Prostate gland (tissue), 2 donors: ENCODE data around the gene G3BP1. TPM values are rescaled to one million over a fixed set of nuclear protein-coding genes. Genes with fewer than 3 reads are reported as not detected.
"Not testable (repeated sequence)": the region's sequence is repeated elsewhere in the genome, so short reads cannot be mapped to it uniquely, and the experiment has no call there.

Experiments
- DNase-seq: peaks from one replicate; pipeline ENCODE4 v3.0.0-alpha.2; 2019; ENCODE audit warnings: low spot score
- H3K27ac ChIP-seq, 2 donors: fragments of 200-600 bp; sonication (generic); 2 replicates each; pipeline ENCODE4 v1.5.1; 2017 to 2019
- H3K27me3 ChIP-seq: fragments of 200-600 bp; sonication (generic); replicated peaks from 2 replicates; pipeline ENCODE4 v1.5.1; 2019; ENCODE audit not compliant: insufficient read depth
- H3K36me3 ChIP-seq, 2 donors: fragments of 200-600 bp; sonication (generic); 1 replicate in 1 of 2; 2 replicates in 1 of 2; pipeline versions ENCODE4 v1.5.1 to v1.8.1; 2017 to 2019
- H3K4me1 ChIP-seq: fragments of 200-600 bp; sonication (generic); replicated peaks from 2 replicates; pipeline ENCODE4 v1.5.1; 2019
- H3K4me3 ChIP-seq, 2 donors: fragments of 200-600 bp; sonication (generic); 2 replicates each; pipeline ENCODE4 v1.5.1; 2017 to 2019
- H3K9me3 ChIP-seq: fragments of 200-600 bp; sonication (generic); 2 replicates; pipeline ENCODE4 v1.5.1; 2017
- CTCF ChIP-seq, 4 experiments: fragments of 200-600 bp in 2 of 4; fragments of 450-650 bp in 2 of 4; sonication (generic) in 2 of 4; IDR thresholded peaks; 1 replicate in 3 of 4; 2 replicates in 1 of 4; pipeline ENCODE4 v1.5.1; 2016 to 2019; ENCODE audit warnings: antibody characterized with exemption in 4 of 4, mild to moderate bottlenecking in 2 of 4, moderate library complexity in 2 of 4
- POLR2A ChIP-seq: fragments of 450-650 bp; IDR thresholded peaks from one replicate; pipeline ENCODE4 v1.6.1; 2016; ENCODE audit warnings: antibody characterized with exemption, mild to moderate bottlenecking
- POLR2AphosphoS5 ChIP-seq: sonication (generic); formaldehyde crosslinking; IDR thresholded peaks from one replicate; pipeline ENCODE4 v1.6.1; 2017; ENCODE audit warnings: antibody characterized with exemption
- WGBS: methylation state at CpG from one replicate; pipeline ENCODE4 v1.1.5; 2018; 5-methylcytosine and 5-hydroxymethylcytosine counted together
- intact Hi-C: fragments of 100-400 bp; cut with DNase I; formaldehyde crosslinking; loops from one replicate; pipeline ENCODE4 v1.14.2; 2022
- total RNA-seq, 2 donors: library from RNA; depleted of rRNA; stranded (reverse); fragments of >200 nt; gene quantifications; one replicate each; pipeline ENCODE4 v1.1.0, GENCODE V29; 2016

G3BP1 gene
- total RNA-seq, 2 donors from 2014 or later, result 98.4 to 119 TPM

- Histone ChIP-seq H3K27ac (no peak overlapping the region), H3K9me3 (no peaks in the 10 kb centered on the region), H3K4me3 (no peak overlapping the region), H3K36me3 (no peaks in the 10 kb centered on the region), H3K4me1 (peaks cover 7% of the 10 kb centered on the region), H3K27me3 (no peaks in the 10 kb centered on the region)
- DNase-seq, result no peak
- TF ChIP-seq POLR2AphosphoS5 (no peak), POLR2A (no peak), CTCF (IDR thresholded peaks at IDR 0.05) (no peak)
- 40% methylated on average over 3 of the region's 3 CpGs for WGBS
- intact Hi-C loops, result no loop called here
These were observed 3.4 kb downstream of the G3BP1 start for GRCh38 chr5:151775025-151775606.

- Histone ChIP-seq H3K27me3 (no peaks in the 10 kb centered on the region), H3K9me3 (no peaks in the 10 kb centered on the region), H3K4me1 (peaks cover 3% of the 10 kb centered on the region), H3K36me3 (no peaks in the 10 kb centered on the region), H3K4me3 (no peak overlapping the region), H3K27ac (no peak overlapping the region)
- DNase-seq, result no peak
- intact Hi-C loops, result no loop called here
- TF ChIP-seq POLR2A, result no peak
- TF ChIP-seq CTCF (IDR thresholded peaks at IDR 0.05), result no peak
- TF ChIP-seq POLR2AphosphoS5, result no peak
- 63% methylated on average over 3 of the region's 3 CpGs for WGBS
These were observed 7.9 kb downstream of the G3BP1 start for GRCh38 chr5:151779531-151780125.

DNA sequence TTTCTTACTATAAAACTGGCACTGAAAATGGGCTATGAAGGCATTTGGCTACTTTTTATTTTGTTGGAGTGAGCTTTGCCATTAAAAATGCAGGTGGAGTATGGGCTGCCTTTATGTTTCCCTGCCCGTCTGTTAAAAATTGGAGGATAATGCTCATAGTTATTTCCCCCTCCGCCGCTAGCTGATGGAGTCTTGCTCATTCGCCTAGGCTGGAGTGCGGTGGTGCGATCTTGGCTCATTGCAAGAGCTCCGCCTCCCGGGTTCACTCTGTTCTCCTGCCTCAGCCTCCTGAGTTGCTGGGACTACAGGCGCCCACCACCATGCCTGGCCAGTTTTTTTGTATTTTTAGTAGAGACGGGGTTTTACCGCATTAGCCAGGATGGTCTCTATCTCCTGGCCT, 8.6 kb downstream of the G3BP1 start:
- intact Hi-C loops, result no loop called here
- no peak for TF ChIP-seq CTCF (IDR thresholded peaks at IDR 0.05)
- no peak for TF ChIP-seq POLR2A
- no peak for TF ChIP-seq POLR2AphosphoS5
- Histone ChIP-seq H3K36me3 (no peaks in the 10 kb centered on the region), H3K27ac (no peak overlapping the region), H3K27me3 (no peaks in the 10 kb centered on the region), H3K4me3 (no peak overlapping the region), H3K9me3 (no peaks in the 10 kb centered on the region), H3K4me1 (peaks cover 2% of the 10 kb centered on the region)
- WGBS, result 92% methylated on average over 11 of the region's 11 CpGs
- DNase-seq, result no peak

DNA sequence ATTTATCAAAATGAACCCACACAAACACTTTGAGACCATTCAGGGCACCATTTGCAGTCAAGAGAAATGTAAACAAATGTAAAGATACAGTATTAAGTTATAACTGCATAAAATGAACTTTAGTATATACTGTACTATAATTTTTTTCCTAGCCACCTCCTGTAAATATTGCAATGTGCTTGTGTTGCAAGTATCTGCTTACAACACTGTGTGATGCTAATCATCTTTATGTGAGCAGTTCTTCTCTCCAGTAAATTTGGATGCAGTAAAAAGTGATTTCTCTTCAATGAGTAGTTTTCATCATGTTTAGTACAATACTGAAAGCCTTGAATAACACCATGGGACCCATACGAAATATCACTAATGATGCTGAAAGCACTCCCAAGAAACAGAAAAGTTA, 9.4 kb downstream of the G3BP1 start:
- Histone ChIP-seq H3K27ac (no peak overlapping the region), H3K36me3 (no peaks in the 10 kb centered on the region), H3K4me3 (no peak overlapping the region), H3K4me1 (no peaks in the 10 kb centered on the region), H3K9me3 (no peaks in the 10 kb centered on the region), H3K27me3 (no peaks in the 10 kb centered on the region)
- DNase-seq, result no peak
- intact Hi-C loops, result no loop called here
- TF ChIP-seq CTCF (IDR thresholded peaks at IDR 0.05) (no peak), POLR2AphosphoS5 (no peak), POLR2A (no peak)
- 43% methylated on average over 1 of the region's 1 CpG for WGBS

DNA sequence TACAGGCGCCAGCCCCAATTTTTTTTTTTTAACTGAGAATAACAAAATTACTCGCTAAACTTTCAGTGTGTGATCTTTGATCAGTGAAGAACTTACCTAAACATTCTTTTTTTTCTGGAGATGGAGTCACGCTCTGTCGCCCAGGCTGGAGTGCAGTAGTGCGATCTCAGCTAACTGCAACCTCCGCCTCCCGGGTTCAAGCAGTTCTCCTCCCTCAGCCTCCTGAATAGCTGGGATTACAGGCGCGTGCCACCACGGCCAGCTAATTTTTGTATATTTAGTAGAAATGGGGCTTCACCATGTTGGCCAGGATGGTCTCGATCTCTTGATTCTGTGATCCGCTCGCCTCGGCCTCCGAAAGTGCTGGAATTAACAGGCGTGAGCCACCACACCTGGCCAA, 11.9 kb downstream of the G3BP1 start:
- H3K27ac ChIP-seq, H3K9me3 ChIP-seq, H3K36me3 ChIP-seq, H3K4me3 ChIP-seq, H3K4me1 ChIP-seq, intact Hi-C loops, H3K27me3 ChIP-seq, DNase-seq: not testable (repeated sequence)
- 97% methylated on average over 16 of the region's 16 CpGs for WGBS
